SK-N-SH (cell line): Measurements from ENCODE around the gene CSTPP1. TPM values are rescaled to one million over a fixed set of nuclear protein-coding genes. Genes with fewer than 3 reads are reported as not detected.

Experiments used
- CTCF ChIA-PET: fragments of 300-600, 350-600 bp; formaldehyde crosslinking; extraction: SDS; loops from one replicate; lab custom pipeline; 2021; lab: Yijun Ruan, JAX
- POLR2A ChIA-PET: fragments of 350-600 bp; sonication (Branson Sonifier 250); formaldehyde crosslinking; extraction: SDS; loops from one replicate; lab custom pipeline; 2020; ENCODE audit warnings: antibody characterized with exemption, inconsistent platforms; lab: Yijun Ruan, JAX
- DNase-seq: peaks from one replicate; pipeline ENCODE4 v3.0.0; 2012
- H2AFZ ChIP-seq: fragments of 200-600 bp; sonication (generic); 2 replicates; pipeline ENCODE4 v1.8.1; 2016; ENCODE audit warnings: antibody characterized with exemption, mild to moderate bottlenecking, low read depth
- H3F3A ChIP-seq: fragments of 200-600 bp; sonication (generic); replicated peaks from 2 replicates; pipeline ENCODE3; 2016; ENCODE audit warnings: antibody characterized with exemption, mild to moderate bottlenecking; ENCODE audit not compliant: insufficient read depth
- H3K27ac ChIP-seq, 2 experiments: fragments of 200-500 bp in 1 of 2; fragments of 200-600 bp in 1 of 2; sonication (Bioruptor generic) in 1 of 2; sonication (generic), shearing (Covaris generic) in 1 of 2; 2 replicates each; pipeline versions ENCODE4 v1.5.1 to v1.6.1; 2014 to 2016; ENCODE audit warnings: low read depth in 2 of 2, inconsistent platforms in 1 of 2, low read length in 1 of 2, mild to moderate bottlenecking in 1 of 2, mixed read lengths in 1 of 2
- H3K27me3 ChIP-seq: fragments of 200-600 bp; sonication (generic), shearing (Covaris generic); 2 replicates; pipeline ENCODE4 v1.6.1; 2016; ENCODE audit warnings: mixed run types; ENCODE audit not compliant: insufficient read depth
- H3K36me3 ChIP-seq, 2 experiments: fragments of 200-500 bp in 1 of 2; fragments of 200-600 bp in 1 of 2; sonication (Bioruptor generic) in 1 of 2; sonication (generic) in 1 of 2; replicated peaks in 1 of 2; 2 replicates each; pipeline versions ENCODE3 to v1.5.1; 2014 to 2016; ENCODE audit warnings: low read length in 1 of 2, mild to moderate bottlenecking in 1 of 2; ENCODE audit not compliant: insufficient read depth in 2 of 2, control insufficient read depth in 1 of 2
- H3K4me1 ChIP-seq, 2 experiments: fragments of 200-500 bp in 1 of 2; fragments of 200-600 bp in 1 of 2; sonication (Bioruptor generic) in 1 of 2; sonication (generic), shearing (Covaris generic) in 1 of 2; 2 replicates each; pipeline versions ENCODE4 v1.5.1 to v1.6.1; 2014 to 2016; ENCODE audit warnings: low read depth in 1 of 2, low read length in 1 of 2, mixed run types in 1 of 2; ENCODE audit not compliant: insufficient read depth in 2 of 2, control insufficient read depth in 1 of 2
- H3K4me2 ChIP-seq: fragments of 200-600 bp; sonication (generic), shearing (Covaris generic); 2 replicates; pipeline ENCODE4 v1.6.1; 2017; ENCODE audit warnings: mixed run types
- H3K4me3 ChIP-seq, 2 experiments: fragments of 200-500 bp in 1 of 2; fragments of 200-600 bp in 1 of 2; sonication (Bioruptor generic) in 1 of 2; sonication (generic), shearing (Covaris generic) in 1 of 2; 2 replicates each; pipeline versions ENCODE4 v1.5.1 to v1.8.1; 2014 to 2016; ENCODE audit warnings: low read depth in 2 of 2, inconsistent platforms in 1 of 2, low read length in 1 of 2, mild to moderate bottlenecking in 1 of 2, mixed read lengths in 1 of 2, moderate library complexity in 1 of 2
- H3K79me2 ChIP-seq: fragments of 200-600 bp; sonication (generic); 2 replicates; pipeline ENCODE4 v1.8.1; 2017; ENCODE audit warnings: mild to moderate bottlenecking; ENCODE audit not compliant: insufficient read depth
- H3K9ac ChIP-seq: fragments of 200-600 bp; sonication (generic); 2 replicates; pipeline ENCODE4 v1.6.1; 2017; ENCODE audit warnings: mixed run types
- H3K9me2 ChIP-seq: fragments of 200-600 bp; sonication (generic); 2 replicates; pipeline ENCODE4 v1.6.1; 2017; ENCODE audit warnings: mixed run types
- H3K9me3 ChIP-seq: fragments of 200-600 bp; sonication (generic); 2 replicates; pipeline ENCODE4 v1.6.1; 2017; ENCODE audit warnings: mixed run types, mild to moderate bottlenecking, moderate library complexity
- H4K20me1 ChIP-seq: fragments of 200-600 bp; sonication (generic); 2 replicates; pipeline ENCODE4 v1.6.1; 2017; ENCODE audit warnings: mild to moderate bottlenecking, mixed run types; ENCODE audit not compliant: insufficient read depth
- CHD2 ChIP-seq: fragments of 150-350 bp; IDR thresholded peaks from 2 replicates; pipeline ENCODE4 v1.6.1; 2018; ENCODE audit warnings: low read length; ENCODE audit not compliant: partially characterized antibody
- EP300 ChIP-seq, 2 experiments: IDR thresholded peaks; 2 replicates each; pipeline versions ENCODE4 v1.4.0 to v1.6.1; 2012; ENCODE audit warnings: borderline replicate concordance in 1 of 2, low read depth in 1 of 2, low read length in 1 of 2
- EZH2phosphoT487 ChIP-seq: fragments of 200-600 bp; sonication (generic); IDR thresholded peaks from 2 replicates; pipeline ENCODE4 v1.6.1; 2017; ENCODE audit warnings: low read depth, mixed run types, mild to moderate bottlenecking, antibody characterized with exemption, moderate library complexity, borderline replicate concordance
- FOXJ3 ChIP-seq: sonication (generic); formaldehyde crosslinking; IDR thresholded peaks from 2 replicates; pipeline ENCODE4 v1.5.1; 2020; ENCODE audit warnings: mild to moderate bottlenecking, missing genetic modification reagents
- FOXM1 ChIP-seq: IDR thresholded peaks from 2 replicates; pipeline ENCODE4 v1.4.0; 2012; ENCODE audit warnings: low read depth, mild to moderate bottlenecking
- GABPA ChIP-seq: IDR thresholded peaks from 2 replicates; pipeline ENCODE4 v1.4.0; 2012; ENCODE audit warnings: low read depth, mild to moderate bottlenecking
- GATA2 ChIP-seq: sonication (generic); formaldehyde crosslinking; IDR thresholded peaks from 2 replicates; pipeline ENCODE4 v1.5.0; 2020; ENCODE audit warnings: mild to moderate bottlenecking, missing genetic modification reagents
- JUND ChIP-seq: IDR thresholded peaks from 2 replicates; pipeline ENCODE4 v1.4.0; 2012
- MEF2A ChIP-seq: IDR thresholded peaks from 2 replicates; pipeline ENCODE4 v1.4.0; 2012; ENCODE audit warnings: low read depth, borderline replicate concordance
- NFIC ChIP-seq: IDR thresholded peaks from 2 replicates; pipeline ENCODE4 v1.4.0; 2012; ENCODE audit warnings: borderline replicate concordance
- NRF1 ChIP-seq: IDR thresholded peaks from 2 replicates; pipeline ENCODE4 v1.6.1; 2012; ENCODE audit warnings: low read depth, mild to moderate bottlenecking, low read length
- POLR2AphosphoS5 ChIP-seq: IDR thresholded peaks from 2 replicates; pipeline ENCODE4 v1.6.1; 2012; ENCODE audit warnings: low read depth, low read length
- RAD21 ChIP-seq: IDR thresholded peaks from 2 replicates; pipeline ENCODE4 v1.6.1; 2012; ENCODE audit warnings: mild to moderate bottlenecking, low read length
- RCOR1 ChIP-seq: fragments of 150-350 bp; IDR thresholded peaks from 2 replicates; pipeline ENCODE4 v1.6.1; 2017; ENCODE audit warnings: antibody characterized with exemption, low read length
- REST ChIP-seq: IDR thresholded peaks from 2 replicates; pipeline ENCODE4 v1.6.1; 2012; ENCODE audit warnings: mild to moderate bottlenecking, low read depth, low read length, moderate library complexity
- TAF1 ChIP-seq: IDR thresholded peaks from 2 replicates; pipeline ENCODE4 v1.6.1; 2012; ENCODE audit warnings: low read depth, mild to moderate bottlenecking, low read length, moderate library complexity, borderline replicate concordance
- TCF12 ChIP-seq: IDR thresholded peaks from 2 replicates; pipeline ENCODE4 v1.4.0; 2012
- TEAD4 ChIP-seq: IDR thresholded peaks from 2 replicates; pipeline ENCODE4 v1.4.0; 2012; ENCODE audit warnings: mild to moderate bottlenecking, borderline replicate concordance; ENCODE audit not compliant: insufficient read depth
- USF1 ChIP-seq: IDR thresholded peaks from 2 replicates; pipeline ENCODE4 v1.4.0; 2012; ENCODE audit warnings: low read depth, borderline replicate concordance
- WGBS: methylation state at CpG from one replicate; pipeline ENCODE4 v1.1.6; 2017; ENCODE audit warnings: low lambda C conversion rate; 5-methylcytosine and 5-hydroxymethylcytosine counted together
- polyA plus RNA-seq, 3 experiments: library from polyadenylated mRNA; depleted of rRNA; stranded (reverse); fragments of >200 nt; gene quantifications; 2 replicates each; pipeline ENCODE4 v1.2.3, GENCODE V29; 2012
- TF ChIP-seq, protein P1 (sequence below): IDR thresholded peaks from 2 replicates; pipeline ENCODE4 v1.4.0; 2012; ENCODE audit warnings: low read depth

CSTPP1 gene
- polyA plus RNA-seq, 1 of the 3 experiments (the other 2 are of a cell fraction) = 85.7 TPM

DNA sequence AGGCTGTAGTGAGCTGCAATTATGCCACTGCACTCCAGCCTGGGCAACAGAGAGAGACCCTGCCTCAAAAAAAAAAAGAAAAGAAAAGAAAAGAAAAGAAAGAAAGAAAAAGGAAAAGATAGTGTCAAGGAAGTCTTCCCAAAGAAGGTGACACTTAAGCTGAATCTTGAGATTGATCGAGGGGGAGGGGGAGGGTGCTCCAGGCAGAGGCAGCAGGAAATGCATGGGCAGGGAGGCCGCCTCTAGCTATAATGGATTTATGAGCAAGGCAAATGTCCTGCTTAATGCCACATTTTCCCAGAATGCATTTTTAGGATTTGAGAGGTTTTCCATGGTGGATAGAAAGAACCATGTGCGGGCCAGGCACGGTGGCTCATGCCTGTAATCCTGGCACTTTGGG, 264.5 kb downstream of the CSTPP1 start:
- H3K36me3 ChIP-seq = no peaks in the 10 kb centered on the region
- H4K20me1 ChIP-seq = no peaks in the 10 kb centered on the region
- H3K27me3 ChIP-seq = no peaks in the 10 kb centered on the region
- WGBS = 75% methylated on average over 4 of the region's 4 CpGs
- no peaks in the 10 kb centered on the region for H3K9me3 ChIP-seq
- ChIA-PET POLR2A (no interaction called here), CTCF (interaction anchor here (1.0 to 1.7 kb wide), 2 partner anchors 58 to 173 kb away, joined by 3 to 7 read pairs; no protein-coding TSS in a partner anchor)
- no peak overlapping the region for H3K4me2 ChIP-seq
- DNase-seq = no peak
- peaks cover 0 to 4% of the 10 kb centered on the region in 2 experiments; a peak in 2 of 4 replicates for H3K4me1 ChIP-seq
- H3K27ac ChIP-seq = no peak overlapping the region
- no peaks in the 10 kb centered on the region for H3K9me2 ChIP-seq
- H2AFZ ChIP-seq = no peak overlapping the region
- H3F3A ChIP-seq = no peaks in the 10 kb centered on the region
- no peaks in the 10 kb centered on the region for H3K79me2 ChIP-seq
- TF ChIP-seq, protein P1, sequence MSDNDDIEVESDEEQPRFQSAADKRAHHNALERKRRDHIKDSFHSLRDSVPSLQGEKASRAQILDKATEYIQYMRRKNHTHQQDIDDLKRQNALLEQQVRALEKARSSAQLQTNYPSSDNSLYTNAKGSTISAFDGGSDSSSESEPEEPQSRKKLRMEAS = no peak
- TF ChIP-seq JUND (no peak), NFIC (no peak), CHD2 (no peak), POLR2AphosphoS5 (no peak), FOXJ3 (CRISPR knock-in tag) (no peak), NRF1 (no peak), TAF1 (no peak), EP300 (IDR thresholded peaks at IDR 0.05; ENCODE audit: borderline replicate concordance in 1 of 2, low read depth in 1 of 2, low read length in 1 of 2) (no peak), MEF2A (no peak), USF1 (no peak), GATA2 (CRISPR knock-in tag) (no peak), EZH2phosphoT487 (no peak), FOXM1 (no peak), RAD21 (no peak), TEAD4 (no peak), TCF12 (no peak), REST (no peak), GABPA (no peak), RCOR1 (no peak)
- H3K4me3 ChIP-seq = no peak overlapping the region
- no peak overlapping the region for H3K9ac ChIP-seq
